ENCODE results near the gene PIR.

Gene PIR

GRCh38 chrX:15413101-15413500, 80.0 kb downstream of the PIR start:
- no peak for DNase-seq

GRCh38 chrX:15410947-15411346, 82.2 kb downstream of the PIR start:
- no peak for DNase-seq

GRCh38 chrX:15410430-15410829, 82.7 kb downstream of the PIR start:
- DNase-seq, result no peak

GRCh38 chrX:15405846-15406245, 87.3 kb downstream of the PIR start:
- no peak for DNase-seq

- DNase-seq, result no peak
Observed at GRCh38 chrX:15404401-15405096, 88.6 kb downstream of the PIR start.

GRCh38 chrX:15401378-15401777, 91.8 kb downstream of the PIR start:
- no peak for DNase-seq

DNA sequence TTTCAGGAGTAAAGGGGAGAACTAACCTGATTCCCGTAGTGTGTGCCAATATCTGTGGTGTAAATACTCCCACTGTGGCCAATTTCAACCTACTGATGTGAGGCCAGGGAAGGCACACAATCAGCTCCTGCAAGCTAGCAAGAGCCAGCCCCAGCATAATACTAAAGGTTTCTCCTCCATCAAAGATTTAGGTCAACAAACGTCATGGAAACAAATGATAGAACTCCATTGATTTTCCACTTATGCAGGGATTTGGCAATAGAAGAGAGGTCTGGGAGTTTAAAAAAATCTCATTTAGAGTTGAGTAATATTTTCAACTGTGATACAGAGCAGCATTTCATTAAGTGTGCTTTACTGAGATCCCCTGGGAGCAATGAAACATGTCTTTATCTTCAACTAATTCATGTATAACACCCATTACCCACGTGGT, 93.2 kb downstream of the PIR start:
- DNase-seq, result no peak

- DNase-seq, result no peak
Observed at GRCh38 chrX:15398874-15399273, 94.3 kb downstream of the PIR start.

- DNase-seq, result no peak
Observed at GRCh38 chrX:15395789-15396188, 97.3 kb downstream of the PIR start.

DNA sequence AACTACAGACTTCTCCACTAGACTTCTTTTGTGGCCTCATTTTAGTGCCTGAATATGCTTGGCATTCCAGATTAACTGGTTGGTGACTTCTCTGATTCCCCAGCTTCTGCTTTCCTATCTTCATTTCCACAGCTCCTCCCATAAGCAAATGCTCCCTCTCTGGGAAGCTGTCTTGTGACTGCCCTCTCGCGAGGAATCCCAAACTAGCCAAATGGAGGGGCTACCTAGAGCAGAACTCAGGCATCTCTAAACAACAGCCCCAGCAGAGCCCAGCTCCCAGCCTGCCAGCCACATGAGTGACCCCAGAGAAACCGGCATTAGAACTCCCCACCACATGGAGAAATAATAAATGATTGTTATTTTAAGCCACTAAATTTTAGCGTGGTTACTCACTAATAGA, 101.3 kb downstream of the PIR start:
- no peak for DNase-seq

GRCh38 chrX:15384304-15384703, 108.8 kb downstream of the PIR start, which contains the start of gene VEGFD:
Gene VEGFD, minus strand, starts transcription at chrX:15384413. Its CDS starts 467 bp downstream, at chrX:15383946.
- DNase-seq, result no peak

GRCh38 chrX:15382813-15383212, 110.3 kb downstream of the PIR start:
- DNase-seq, result no peak

GRCh38 chrX:15376956-15377355, 116.2 kb downstream of the PIR start:
- no peak for DNase-seq

GRCh38 chrX:15373976-15374375, 119.2 kb downstream of the PIR start:
- no peak for DNase-seq

- no peak for DNase-seq
Observed at GRCh38 chrX:15366506-15367352, 126.4 kb downstream of the PIR start.

DNA sequence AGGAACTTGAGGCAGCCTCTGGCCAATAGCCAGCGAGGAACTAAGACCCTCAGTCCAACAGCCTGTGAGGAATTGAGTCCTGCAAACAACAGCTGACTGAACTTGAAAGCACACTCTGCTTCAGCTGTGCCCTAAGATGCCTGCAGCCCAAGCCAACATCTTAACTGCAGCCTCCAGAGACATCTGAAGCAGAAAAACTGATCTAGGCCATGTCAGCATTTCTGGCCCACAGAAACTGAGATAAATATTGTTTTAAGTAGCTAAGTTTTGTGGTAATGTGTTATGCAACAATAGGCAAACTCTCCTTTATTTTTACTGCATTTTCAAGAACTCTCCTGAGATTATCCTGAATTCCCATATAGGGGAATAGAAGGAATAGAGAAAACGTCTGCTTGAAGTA, 133.4 kb downstream of the PIR start:
- no peak for DNase-seq

DNA sequence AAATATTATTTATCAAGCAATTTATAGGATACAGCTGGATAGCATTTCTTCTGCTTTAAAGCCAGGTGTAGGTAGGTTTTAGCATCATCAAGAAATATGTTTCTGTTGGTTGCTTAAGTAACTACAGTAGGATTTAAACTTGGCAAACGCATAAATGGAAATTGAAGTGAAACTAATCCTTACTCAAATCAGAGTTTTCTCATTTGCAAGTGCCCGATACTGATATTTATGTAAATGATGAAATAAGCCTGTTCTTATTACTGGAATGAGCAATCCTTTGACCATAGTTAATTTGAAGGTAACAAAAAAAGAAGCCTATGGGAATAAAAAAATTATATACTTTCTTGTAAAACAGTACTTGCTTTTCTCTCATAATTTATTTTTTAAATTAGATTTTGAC, 134.6 kb downstream of the PIR start:
- no peak for DNase-seq

GRCh38 chrX:15356444-15356843, 136.7 kb downstream of the PIR start:
- DNase-seq, result no peak

DNA sequence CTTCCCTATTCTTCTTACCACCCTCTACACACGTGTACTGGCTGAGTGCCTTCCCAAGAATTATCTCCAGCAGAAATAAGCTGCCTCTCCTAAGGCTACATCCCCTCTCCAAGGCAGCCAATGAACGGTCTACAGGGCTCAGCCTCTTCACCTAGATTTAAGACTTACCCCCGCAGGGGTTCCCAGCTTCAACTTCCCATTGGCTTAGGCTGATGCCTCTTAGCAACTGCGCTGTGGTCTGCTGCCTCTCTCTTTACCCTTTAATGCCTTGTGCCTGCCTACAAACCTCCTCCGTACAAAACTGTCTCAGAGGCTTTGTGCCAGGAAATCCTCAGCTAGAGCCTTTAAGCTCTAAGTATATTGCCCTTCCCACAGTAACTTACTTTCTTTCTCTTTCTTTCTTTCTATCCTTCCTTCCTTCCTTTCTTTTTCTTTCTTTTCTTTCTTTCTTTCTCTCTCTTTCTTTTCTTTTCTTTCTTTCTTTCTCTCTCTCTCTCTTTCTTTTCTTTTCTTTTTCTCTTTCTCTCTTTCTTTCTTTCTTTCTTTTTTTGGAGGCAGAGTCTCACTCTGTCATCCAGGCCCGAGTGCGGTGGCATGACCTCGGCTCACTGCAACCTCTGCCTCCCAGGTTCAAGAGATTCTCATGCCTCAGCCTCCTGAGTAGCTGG, 142.7 kb downstream of the PIR start:
- DNase-seq, result no peak

- peak; percentile 67 for DNase-seq
Observed at GRCh38 chrX:15349046-15349445, 144.1 kb downstream of the PIR start.

DNA sequence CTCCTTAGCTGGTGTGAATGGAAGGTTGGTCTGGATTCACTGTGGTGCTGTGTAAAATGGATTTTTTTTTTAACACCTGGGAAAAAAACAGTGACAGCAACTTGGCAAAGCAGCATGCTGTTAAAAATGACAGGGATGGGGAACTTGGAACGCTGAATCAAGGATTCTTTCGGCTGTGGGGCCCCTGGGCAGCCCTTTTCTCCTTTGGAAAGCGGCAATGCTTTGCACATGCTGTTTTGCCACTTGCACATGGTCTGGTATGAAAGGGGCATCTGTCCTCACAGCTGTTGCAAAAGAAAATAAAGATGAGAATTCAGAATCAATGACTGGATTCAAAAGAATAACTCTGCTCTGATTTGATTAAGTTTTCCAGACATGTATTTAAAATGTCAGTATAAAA, 147.2 kb downstream of the PIR start:
- DNase-seq, result no peak

GRCh38 chrX:15344106-15344505, 149.0 kb downstream of the PIR start:
- no peak for DNase-seq

GRCh38 chrX:15343075-15343476, 150.1 kb downstream of the PIR start:
- DNase-seq, result no peak

DNA sequence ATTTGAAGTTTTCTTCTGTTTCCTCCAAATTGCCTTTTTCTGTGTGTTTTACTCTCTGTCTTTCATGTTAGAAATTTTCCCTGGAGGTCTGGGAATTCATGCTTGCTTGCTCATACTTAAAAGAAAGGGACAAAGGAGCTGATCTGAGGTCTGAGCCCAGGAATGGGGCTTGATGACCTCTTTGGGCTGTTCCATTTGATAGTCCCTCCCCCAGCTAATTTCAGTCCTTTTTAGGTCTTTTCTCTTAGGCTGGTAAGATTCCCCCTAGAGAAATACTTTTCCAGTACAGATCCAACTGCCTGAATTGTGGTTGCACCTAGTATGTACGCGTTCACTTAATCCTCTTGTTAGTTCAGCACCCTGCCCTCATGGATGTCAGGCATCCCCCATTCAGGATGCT, 152.3 kb downstream of the PIR start:
- DNase-seq, result no peak
